WTC11 (cell line): ENCODE measurements around the gene KRT16. TPM values are rescaled to one million over a fixed set of nuclear protein-coding genes. Genes with fewer than 3 reads are reported as not detected.
A peak's percentile ranks its signal among the peaks of the same experiment; 100 is the strongest.
"Not testable (repeated sequence)": the region's sequence is repeated elsewhere in the genome, so short reads cannot be mapped to it uniquely, and the experiment has no call there.

Source experiments
- ATAC-seq: fragments of 200-7000 bp; cut with Tn5 transposase; 2 replicates; pipeline ENCODE4 v1.10.0; 2021; ENCODE audit warnings: mild to moderate bottlenecking, moderate library complexity
- CTCF ChIA-PET: fragments of 300-600 bp; sonication (Branson Sonifier 250); formaldehyde crosslinking; loops from one replicate; lab custom pipeline; 2021; ENCODE audit warnings: antibody characterized with exemption; lab: Charles Lee
- POLR2A ChIA-PET: fragments of 350-600 bp; sonication (Branson Sonifier 250); formaldehyde crosslinking; loops from one replicate; lab custom pipeline; 2021; ENCODE audit warnings: antibody characterized with exemption; lab: Charles Lee
- DNase-seq: peaks from one replicate; pipeline ENCODE4 v3.0.0; 2021; ENCODE audit warnings: low spot score
- H3K27ac Mint-ChIP-seq: 2 replicates; pipeline ENCODE4 v1.8.0; 2021; ENCODE audit warnings: mixed read lengths
- H3K27me3 Mint-ChIP-seq: 2 replicates; pipeline ENCODE4 v1.8.0; 2021; ENCODE audit warnings: low read depth, mild to moderate bottlenecking, moderate library complexity, mixed read lengths
- H3K36me3 Mint-ChIP-seq: 2 replicates; pipeline ENCODE4 v1.8.0; 2021; ENCODE audit warnings: mixed read lengths
- H3K4me1 Mint-ChIP-seq: 2 replicates; pipeline ENCODE4 v1.8.0; 2022; ENCODE audit warnings: mixed read lengths
- H3K4me3 Mint-ChIP-seq: 2 replicates; pipeline ENCODE4 v1.8.0; 2021; ENCODE audit warnings: mild to moderate bottlenecking, moderate library complexity, mixed read lengths
- H3K9me3 Mint-ChIP-seq: 2 replicates; pipeline ENCODE4 v1.8.0; 2021; ENCODE audit warnings: mixed read lengths
- ATF1 ChIP-seq: sonication (generic); formaldehyde crosslinking; IDR thresholded peaks from 2 replicates; pipeline ENCODE4 v1.8.1; 2023; ENCODE audit warnings: mild to moderate bottlenecking, moderate library complexity, missing genetic modification reagents
- CREB1 ChIP-seq: sonication (generic); formaldehyde crosslinking; IDR thresholded peaks from 2 replicates; pipeline ENCODE4 v1.8.0; 2023; ENCODE audit warnings: mild to moderate bottlenecking, missing genetic modification reagents
- E2F4 ChIP-seq: sonication (generic); formaldehyde crosslinking; IDR thresholded peaks from 2 replicates; pipeline ENCODE4 v1.8.1; 2022; ENCODE audit warnings: low read depth, mild to moderate bottlenecking, moderate library complexity, missing genetic modification reagents, borderline replicate concordance
- ETV6 ChIP-seq: sonication (generic); formaldehyde crosslinking; IDR thresholded peaks from 2 replicates; pipeline ENCODE4 v1.8.1; 2022; ENCODE audit warnings: mild to moderate bottlenecking, missing genetic modification reagents
- FOXJ3 ChIP-seq: sonication (generic); formaldehyde crosslinking; IDR thresholded peaks from 2 replicates; pipeline ENCODE4 v1.9.0; 2021; ENCODE audit warnings: missing genetic modification reagents, mild to moderate bottlenecking, borderline replicate concordance
- FOXK1 ChIP-seq: sonication (generic); formaldehyde crosslinking; IDR thresholded peaks from 2 replicates; pipeline ENCODE4 v1.8.0; 2022; ENCODE audit warnings: mild to moderate bottlenecking, moderate library complexity, missing genetic modification reagents
- GTF2I ChIP-seq: fragments of 250-450 bp; sonication (Bioruptor Pico); conservative IDR thresholded peaks from 2 replicates; pipeline ENCODE4 v1.4.0; 2021; ENCODE audit warnings: mild to moderate bottlenecking
- TCF7 ChIP-seq: sonication (generic); formaldehyde crosslinking; IDR thresholded peaks from 2 replicates; pipeline ENCODE4 v1.8.0; 2022; ENCODE audit warnings: mild to moderate bottlenecking, low read depth, missing genetic modification reagents, moderate library complexity
- ZMAT4 ChIP-seq: fragments of 250-450 bp; sonication (Bioruptor Pico); IDR thresholded peaks from 2 replicates; pipeline ENCODE4 v1.9.0; 2021; ENCODE audit warnings: mild to moderate bottlenecking
- ZNF317 ChIP-seq: sonication (generic); formaldehyde crosslinking; IDR thresholded peaks from 2 replicates; pipeline ENCODE4 v1.8.1; 2023; ENCODE audit warnings: low read depth, mild to moderate bottlenecking, moderate library complexity, missing genetic modification reagents, borderline replicate concordance
- ZSCAN18 ChIP-seq: fragments of 250-450 bp; sonication (Bioruptor Pico); IDR thresholded peaks from 2 replicates; pipeline ENCODE4 v2.1.2; 2022; ENCODE audit warnings: mild to moderate bottlenecking, moderate library complexity
- total RNA-seq: library from RNA; stranded (reverse); gene quantifications from 3 replicates; pipeline ENCODE4 v1.2.3, GENCODE V29; 2021
- TF ChIP-seq, protein P1 (sequence below): sonication (generic); formaldehyde crosslinking; IDR thresholded peaks from 2 replicates; pipeline ENCODE4 v1.8.1; 2022; ENCODE audit warnings: mild to moderate bottlenecking, moderate library complexity, missing genetic modification reagents
- TF ChIP-seq, protein P2 (sequence below): sonication (generic); formaldehyde crosslinking; IDR thresholded peaks from 2 replicates; pipeline ENCODE4 v1.8.1; 2023; ENCODE audit warnings: mild to moderate bottlenecking, missing genetic modification reagents, moderate library complexity
- TF ChIP-seq, protein P3 (sequence below): sonication (generic); formaldehyde crosslinking; conservative IDR thresholded peaks from 2 replicates; pipeline ENCODE4 v1.8.1; 2023; ENCODE audit warnings: mild to moderate bottlenecking, low read depth, missing genetic modification reagents, moderate library complexity
- TF ChIP-seq, protein P4 (sequence below): fragments of 250-450 bp; sonication (Bioruptor Pico); IDR thresholded peaks from 2 replicates; pipeline ENCODE4 v1.8.0; 2021; ENCODE audit warnings: mild to moderate bottlenecking
- TF ChIP-seq, protein P5 (sequence below): sonication (generic); formaldehyde crosslinking; IDR thresholded peaks from 2 replicates; pipeline ENCODE4 v1.8.0; 2022; ENCODE audit warnings: mild to moderate bottlenecking, missing genetic modification reagents

KRT16 gene
- total RNA-seq, 1 experiment from 2014 or later = not detected

DNA sequence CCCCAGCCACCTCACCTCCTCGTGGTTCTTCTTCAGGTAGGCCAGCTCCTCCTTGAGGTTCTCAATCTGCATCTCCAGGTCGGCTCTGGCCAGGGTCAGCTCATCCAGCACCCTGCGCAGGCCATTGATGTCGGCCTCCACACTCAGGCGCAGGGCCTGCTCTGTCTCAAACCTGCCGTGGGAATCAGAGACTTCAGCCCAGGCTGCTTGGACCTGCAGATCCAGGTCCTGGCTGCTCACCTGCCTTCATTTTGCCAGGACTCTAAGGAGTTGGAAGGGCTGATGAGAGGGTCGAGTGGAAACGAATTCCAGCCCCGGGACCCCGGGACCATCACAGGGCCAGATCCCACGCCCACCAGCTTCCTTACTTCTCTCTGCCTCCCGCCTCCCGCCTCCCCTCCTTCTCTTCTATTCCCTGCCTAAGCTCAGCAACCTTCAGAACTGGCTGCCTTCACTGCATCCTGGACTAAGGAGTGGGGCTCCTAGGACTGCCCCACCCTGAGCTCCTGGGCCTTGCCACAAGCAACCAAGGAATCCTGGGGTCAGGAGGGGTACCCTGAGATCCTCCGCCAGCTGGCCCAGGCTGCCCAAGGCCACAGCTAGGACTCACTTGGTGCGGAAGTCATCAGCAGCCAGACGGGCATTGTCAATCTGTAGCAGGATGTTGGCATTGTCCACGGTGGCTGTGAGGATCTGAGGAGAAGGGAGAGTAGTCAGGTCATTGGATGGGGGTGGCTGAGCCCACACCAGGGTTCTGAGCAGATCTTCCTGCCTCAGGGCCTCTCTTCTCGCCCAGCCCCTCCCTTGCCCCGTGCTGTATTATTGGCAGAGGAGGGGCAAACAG is 10.0 kb upstream of the KRT16 start:
- POLR2A ChIA-PET, H3K36me3 Mint-ChIP-seq, ATAC-seq, H3K27me3 Mint-ChIP-seq, H3K27ac Mint-ChIP-seq, H3K4me1 Mint-ChIP-seq, H3K4me3 Mint-ChIP-seq, DNase-seq, H3K9me3 Mint-ChIP-seq: not testable (repeated sequence)
- CTCF ChIA-PET = interaction anchor here (1.7 to 3.4 kb wide), 3 partner anchors 26 to 73 kb away, joined by 7 to 15 read pairs (median 13); no protein-coding TSS in a partner anchor

GRCh38 chr17:41621916-41622315 is 9.3 kb upstream of the KRT16 start:
- TF ChIP-seq FOXK1 (CRISPR knock-in tag) = no peak
- no peak for TF ChIP-seq CREB1 (CRISPR knock-in tag)
- TF ChIP-seq, protein P1, sequence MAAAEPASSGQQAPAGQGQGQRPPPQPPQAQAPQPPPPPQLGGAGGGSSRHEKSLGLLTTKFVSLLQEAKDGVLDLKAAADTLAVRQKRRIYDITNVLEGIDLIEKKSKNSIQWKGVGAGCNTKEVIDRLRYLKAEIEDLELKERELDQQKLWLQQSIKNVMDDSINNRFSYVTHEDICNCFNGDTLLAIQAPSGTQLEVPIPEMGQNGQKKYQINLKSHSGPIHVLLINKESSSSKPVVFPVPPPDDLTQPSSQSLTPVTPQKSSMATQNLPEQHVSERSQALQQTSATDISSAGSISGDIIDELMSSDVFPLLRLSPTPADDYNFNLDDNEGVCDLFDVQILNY (CRISPR knock-in tag) = no peak
- TF ChIP-seq GTF2I = no peak
- TF ChIP-seq, protein P2, sequence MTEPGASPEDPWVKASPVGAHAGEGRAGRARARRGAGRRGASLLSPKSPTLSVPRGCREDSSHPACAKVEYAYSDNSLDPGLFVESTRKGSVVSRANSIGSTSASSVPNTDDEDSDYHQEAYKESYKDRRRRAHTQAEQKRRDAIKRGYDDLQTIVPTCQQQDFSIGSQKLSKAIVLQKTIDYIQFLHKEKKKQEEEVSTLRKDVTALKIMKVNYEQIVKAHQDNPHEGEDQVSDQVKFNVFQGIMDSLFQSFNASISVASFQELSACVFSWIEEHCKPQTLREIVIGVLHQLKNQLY (CRISPR knock-in tag) = no peak
- TF ChIP-seq, protein P3, sequence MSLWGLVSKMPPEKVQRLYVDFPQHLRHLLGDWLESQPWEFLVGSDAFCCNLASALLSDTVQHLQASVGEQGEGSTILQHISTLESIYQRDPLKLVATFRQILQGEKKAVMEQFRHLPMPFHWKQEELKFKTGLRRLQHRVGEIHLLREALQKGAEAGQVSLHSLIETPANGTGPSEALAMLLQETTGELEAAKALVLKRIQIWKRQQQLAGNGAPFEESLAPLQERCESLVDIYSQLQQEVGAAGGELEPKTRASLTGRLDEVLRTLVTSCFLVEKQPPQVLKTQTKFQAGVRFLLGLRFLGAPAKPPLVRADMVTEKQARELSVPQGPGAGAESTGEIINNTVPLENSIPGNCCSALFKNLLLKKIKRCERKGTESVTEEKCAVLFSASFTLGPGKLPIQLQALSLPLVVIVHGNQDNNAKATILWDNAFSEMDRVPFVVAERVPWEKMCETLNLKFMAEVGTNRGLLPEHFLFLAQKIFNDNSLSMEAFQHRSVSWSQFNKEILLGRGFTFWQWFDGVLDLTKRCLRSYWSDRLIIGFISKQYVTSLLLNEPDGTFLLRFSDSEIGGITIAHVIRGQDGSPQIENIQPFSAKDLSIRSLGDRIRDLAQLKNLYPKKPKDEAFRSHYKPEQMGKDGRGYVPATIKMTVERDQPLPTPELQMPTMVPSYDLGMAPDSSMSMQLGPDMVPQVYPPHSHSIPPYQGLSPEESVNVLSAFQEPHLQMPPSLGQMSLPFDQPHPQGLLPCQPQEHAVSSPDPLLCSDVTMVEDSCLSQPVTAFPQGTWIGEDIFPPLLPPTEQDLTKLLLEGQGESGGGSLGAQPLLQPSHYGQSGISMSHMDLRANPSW (CRISPR knock-in tag) = no peak
- TF ChIP-seq FOXJ3 (CRISPR knock-in tag) = no peak
- TF ChIP-seq ETV6 = no peak
- no peak for TF ChIP-seq E2F4 (CRISPR knock-in tag)
- TF ChIP-seq, protein P4, sequence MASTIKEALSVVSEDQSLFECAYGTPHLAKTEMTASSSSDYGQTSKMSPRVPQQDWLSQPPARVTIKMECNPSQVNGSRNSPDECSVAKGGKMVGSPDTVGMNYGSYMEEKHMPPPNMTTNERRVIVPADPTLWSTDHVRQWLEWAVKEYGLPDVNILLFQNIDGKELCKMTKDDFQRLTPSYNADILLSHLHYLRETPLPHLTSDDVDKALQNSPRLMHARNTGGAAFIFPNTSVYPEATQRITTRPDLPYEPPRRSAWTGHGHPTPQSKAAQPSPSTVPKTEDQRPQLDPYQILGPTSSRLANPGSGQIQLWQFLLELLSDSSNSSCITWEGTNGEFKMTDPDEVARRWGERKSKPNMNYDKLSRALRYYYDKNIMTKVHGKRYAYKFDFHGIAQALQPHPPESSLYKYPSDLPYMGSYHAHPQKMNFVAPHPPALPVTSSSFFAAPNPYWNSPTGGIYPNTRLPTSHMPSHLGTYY (CRISPR knock-in tag) = no peak
- no peak for TF ChIP-seq ZNF317 (CRISPR knock-in tag)
- TF ChIP-seq ZMAT4 (CRISPR knock-in tag) = no peak
- no peak for TF ChIP-seq ATF1
- TF ChIP-seq TCF7 (CRISPR knock-in tag) = no peak
- TF ChIP-seq ZSCAN18 (CRISPR knock-in tag) = no peak
- TF ChIP-seq, protein P5, sequence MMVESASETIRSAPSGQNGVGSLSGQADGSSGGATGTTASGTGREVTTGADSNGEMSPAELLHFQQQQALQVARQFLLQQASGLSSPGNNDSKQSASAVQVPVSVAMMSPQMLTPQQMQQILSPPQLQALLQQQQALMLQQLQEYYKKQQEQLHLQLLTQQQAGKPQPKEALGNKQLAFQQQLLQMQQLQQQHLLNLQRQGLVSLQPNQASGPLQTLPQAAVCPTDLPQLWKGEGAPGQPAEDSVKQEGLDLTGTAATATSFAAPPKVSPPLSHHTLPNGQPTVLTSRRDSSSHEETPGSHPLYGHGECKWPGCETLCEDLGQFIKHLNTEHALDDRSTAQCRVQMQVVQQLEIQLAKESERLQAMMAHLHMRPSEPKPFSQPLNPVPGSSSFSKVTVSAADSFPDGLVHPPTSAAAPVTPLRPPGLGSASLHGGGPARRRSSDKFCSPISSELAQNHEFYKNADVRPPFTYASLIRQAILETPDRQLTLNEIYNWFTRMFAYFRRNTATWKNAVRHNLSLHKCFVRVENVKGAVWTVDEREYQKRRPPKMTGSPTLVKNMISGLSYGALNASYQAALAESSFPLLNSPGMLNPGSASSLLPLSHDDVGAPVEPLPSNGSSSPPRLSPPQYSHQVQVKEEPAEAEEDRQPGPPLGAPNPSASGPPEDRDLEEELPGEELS = no peak
- TF ChIP-seq, all 79 proteins: peak for 0
- H3K27me3 Mint-ChIP-seq = no peaks in the 10 kb centered on the region
- no peak for ATAC-seq
- peaks cover 8% of the 10 kb centered on the region; the same call in 1 of the 2 replicates for H3K4me1 Mint-ChIP-seq
- POLR2A ChIA-PET = no interaction called here
- no peaks in the 10 kb centered on the region for H3K9me3 Mint-ChIP-seq
- no peaks in the 10 kb centered on the region for H3K36me3 Mint-ChIP-seq
- CTCF ChIA-PET = interaction anchor here (1.7 to 3.4 kb wide), 3 partner anchors 26 to 73 kb away, joined by 7 to 18 read pairs (median 13); no protein-coding TSS in a partner anchor
- no peak overlapping the region for H3K4me3 Mint-ChIP-seq
- DNase-seq = no peak
- H3K27ac Mint-ChIP-seq = no peak overlapping the region

GRCh38 chr17:41621435-41621817 is 8.9 kb upstream of the KRT16 start:
- H3K27me3 Mint-ChIP-seq, H3K9me3 Mint-ChIP-seq, ATAC-seq, DNase-seq, POLR2A ChIA-PET, H3K36me3 Mint-ChIP-seq, H3K4me3 Mint-ChIP-seq: not testable (repeated sequence)
- CTCF ChIA-PET = interaction anchor here (0.9 to 2.7 kb wide), 7 partner anchors 11 to 73 kb away, joined by 3 to 18 read pairs (median 9); no protein-coding TSS in a partner anchor
- H3K27ac Mint-ChIP-seq = peak overlapping the region; percentile 60; the same call in 1 of the 2 replicates
- peaks cover 10% of the 10 kb centered on the region; the same call in 1 of the 2 replicates for H3K4me1 Mint-ChIP-seq
